ENCODE measurements around the gene GAL3ST3.

The GAL3ST3 gene

GRCh38 chr11:65992056-65992455, 56.9 kb downstream of the GAL3ST3 start:
- H3K4me1 ChIP-seq (ENCODE audit: control extremely low read depth in 1 of 4, control insufficient read depth in 4 of 4, insufficient read depth in 4 of 4, low read length in 3 of 4): peaks cover 0 to 2% (median 0%) of the 10 kb centered on the region in 4 experiments
- H3K27ac ChIP-seq (ENCODE audit: insufficient read depth in 1 of 2, low read depth in 1 of 2, low read length in 2 of 2, poor library complexity in 1 of 2, severe bottlenecking in 2 of 2): no peak overlapping the region
- H3K4me3 ChIP-seq (ENCODE audit: control insufficient read depth in 1 of 7, extremely low read depth in 1 of 7, insufficient read depth in 4 of 7, low read depth in 2 of 7, low read length in 6 of 7): no peak overlapping the region
- peaks cover 0 to 9% (median 3%) of the 10 kb centered on the region in 4 experiments for H3K36me3 ChIP-seq (ENCODE audit: control insufficient read depth in 4 of 4, insufficient read depth in 4 of 4, low read length in 3 of 4)
- H3K9me3 ChIP-seq (ENCODE audit: control extremely low read depth in 1 of 5, control insufficient read depth in 4 of 5, insufficient read depth in 2 of 5, low read depth in 1 of 5, low read length in 4 of 5): no peaks in the 10 kb centered on the region
- no peak for DNase-seq
- ChIA-PET POLR2A (interaction anchor here (0.6 kb wide), 1 partner anchor 681 kb away, joined by 3 read pairs; no protein-coding TSS in a partner anchor), CTCF (interaction anchor here (0.8 to 6.0 kb wide), 8 partner anchors 9 to 281 kb away, joined by 3 to 36 read pairs (median 4); partner anchors contain the start of genes CCDC85B and FIBP)
- no peaks in the 10 kb centered on the region for H3K27me3 ChIP-seq (replicated peaks in 2 of 5; ENCODE audit: control insufficient read depth in 4 of 5, insufficient read depth in 5 of 5, low read length in 4 of 5)
- 81% methylated on average over 3 of the region's 5 CpGs for WGBS (ENCODE audit: insufficient coverage)
